GM18505 (cell line): ENCODE data around the gene SEMA6A.
A peak's percentile ranks its signal among the peaks of the same experiment; 100 is the strongest.

Experiments
- ATAC-seq: cut with Tn5 transposase; IDR thresholded peaks from one replicate; pipeline ENCODE4 v1.9.1; 2021; ENCODE audit not compliant: unreplicated experiment
- POLR2A ChIP-seq: IDR thresholded peaks from 4 replicates; pipeline ENCODE4 v1.6.1; 2011; ENCODE audit warnings: borderline replicate concordance; ENCODE audit not compliant: insufficient read depth, insufficient read length; ENCODE audit errors: extremely low read depth

The SEMA6A gene

GRCh38 chr5:116455061-116455460 lies 119.6 kb downstream of the SEMA6A start:
- no peak for ATAC-seq
- no peak for TF ChIP-seq POLR2A

GRCh38 chr5:116454417-116454927 lies 120.2 kb downstream of the SEMA6A start:
- ATAC-seq, result peak; percentile 100
- no peak for TF ChIP-seq POLR2A

GRCh38 chr5:116453988-116454411 lies 120.6 kb downstream of the SEMA6A start:
- no peak for TF ChIP-seq POLR2A
- ATAC-seq, result no peak

- TF ChIP-seq POLR2A, result no peak
- no peak for ATAC-seq
Observed at GRCh38 chr5:116452774-116453368, 121.8 kb downstream of the SEMA6A start.

GRCh38 chr5:116451905-116452450 lies 122.6 kb downstream of the SEMA6A start:
- no peak for ATAC-seq
- TF ChIP-seq POLR2A, result no peak

- no peak for TF ChIP-seq POLR2A
- ATAC-seq, result no peak
Observed at GRCh38 chr5:116451066-116451465, 123.6 kb downstream of the SEMA6A start.

GRCh38 chr5:116449458-116449857 lies 125.2 kb downstream of the SEMA6A start:
- TF ChIP-seq POLR2A, result no peak
- no peak for ATAC-seq

GRCh38 chr5:116448870-116449427 lies 125.7 kb downstream of the SEMA6A start:
- ATAC-seq, result no peak
- TF ChIP-seq POLR2A, result no peak

GRCh38 chr5:116448450-116448849 lies 126.2 kb downstream of the SEMA6A start:
- no peak for ATAC-seq
- no peak for TF ChIP-seq POLR2A

GRCh38 chr5:116446356-116447005 lies 128.1 kb downstream of the SEMA6A start:
- no peak for TF ChIP-seq POLR2A

GRCh38 chr5:116445311-116445710 lies 129.3 kb downstream of the SEMA6A start:
- no peak for ATAC-seq
- TF ChIP-seq POLR2A, result no peak

More at GRCh38 chr5:116446356-116447005, 128.1 kb downstream of the SEMA6A start:
- ATAC-seq, result no peak

GRCh38 chr5:116444373-116445295 lies 130.0 kb downstream of the SEMA6A start:
- ATAC-seq, result no peak
- no peak for TF ChIP-seq POLR2A
